Fibroblast of lung (primary cell): Measurements from ENCODE around the gene PANK1. TPM values are rescaled to one million over a fixed set of nuclear protein-coding genes. Genes with fewer than 3 reads are reported as not detected.

Experiments
- DNase-seq, 2 donors: peaks; one replicate each; pipeline versions ENCODE4 v3.0.0 to v3.0.0-alpha.2; 2010; ENCODE audit warnings: low read depth in 2 of 2
- H2AFZ ChIP-seq: 2 replicates; pipeline ENCODE4 v1.5.1; 2012; ENCODE audit warnings: low read length, control low read depth, inconsistent platforms
- H3K27ac ChIP-seq: 2 replicates; pipeline ENCODE4 v1.5.1; 2011; ENCODE audit warnings: low read length, control low read depth; ENCODE audit not compliant: insufficient read depth
- H3K27me3 ChIP-seq: 2 replicates; pipeline ENCODE4 v1.5.1; 2011; ENCODE audit warnings: mild to moderate bottlenecking, low read length; ENCODE audit not compliant: control insufficient read depth, insufficient read depth
- H3K36me3 ChIP-seq: 2 replicates; pipeline ENCODE4 v1.5.1; 2011; ENCODE audit warnings: low read length; ENCODE audit not compliant: control insufficient read depth, insufficient read depth
- H3K4me1 ChIP-seq: 2 replicates; pipeline ENCODE4 v1.5.1; 2011; ENCODE audit warnings: low read length; ENCODE audit not compliant: control insufficient read depth, insufficient read depth; ENCODE audit errors: extremely low read depth
- H3K4me2 ChIP-seq: 2 replicates; pipeline ENCODE4 v1.5.1; 2011; ENCODE audit warnings: low read length, control low read depth; ENCODE audit not compliant: insufficient read depth; ENCODE audit errors: extremely low read depth
- H3K4me3 ChIP-seq, 4 experiments: fragments of 200-600 bp in 1 of 4; sonication (generic) in 1 of 4; replicated peaks in 1 of 4; 2 replicates each; pipeline ENCODE4 v1.5.1; 2011 to 2016; ENCODE audit warnings: low read length in 4 of 4, low read depth in 3 of 4, mild to moderate bottlenecking in 3 of 4, control low read depth in 2 of 4, inconsistent platforms in 1 of 4, mixed read lengths in 1 of 4; ENCODE audit not compliant: insufficient read depth in 1 of 4; ENCODE audit errors: control extremely low read depth in 1 of 4
- H3K79me2 ChIP-seq: 2 replicates; pipeline ENCODE4 v1.5.1; 2012; ENCODE audit warnings: mild to moderate bottlenecking, low read length, inconsistent platforms; ENCODE audit not compliant: control insufficient read depth, insufficient read depth
- H3K9ac ChIP-seq: 2 replicates; pipeline ENCODE4 v1.5.1; 2011; ENCODE audit warnings: mild to moderate bottlenecking, low read length, control low read depth; ENCODE audit not compliant: insufficient read depth
- H3K9me3 ChIP-seq: 2 replicates; pipeline ENCODE4 v1.5.1; 2012; ENCODE audit warnings: low read depth, low read length; ENCODE audit not compliant: control insufficient read depth, insufficient read depth
- H4K20me1 ChIP-seq: 2 replicates; pipeline ENCODE4 v1.5.1; 2011; ENCODE audit warnings: low read length; ENCODE audit not compliant: control insufficient read depth, insufficient read depth; ENCODE audit errors: extremely low read depth
- EZH2 ChIP-seq: IDR thresholded peaks from 2 replicates; pipeline ENCODE4 v1.5.1; 2012; ENCODE audit warnings: low read length, control low read depth, mild to moderate bottlenecking; ENCODE audit errors: missing control alignments
- polyA plus RNA-seq, 2 donors: library from polyadenylated mRNA; depleted of rRNA in 1 of 2; stranded (reverse) in 1 of 2; unstranded in 1 of 2; fragments of >200 nt; gene quantifications; 2 replicates each; pipeline ENCODE4 v1.2.1, GENCODE V29; 2011 to 2012; ENCODE audit warnings: missing spikeins in 1 of 2
- total RNA-seq: library from RNA; depleted of rRNA; stranded (reverse); fragments of >200 nt; gene quantifications from 2 replicates; pipeline ENCODE4 v1.2.1, GENCODE V29; 2014
- TF ChIP-seq, protein P1 (sequence below), 2 donors: IDR thresholded peaks in 1 of 2; conservative IDR thresholded peaks in 1 of 2; 1 replicate in 1 of 2; 2 replicates in 1 of 2; pipeline ENCODE4 v1.5.1; 2011 to 2012; ENCODE audit warnings: low read length in 2 of 2, control low read depth in 1 of 2, inconsistent platforms in 1 of 2, low read depth in 1 of 2, mild to moderate bottlenecking in 1 of 2

The PANK1 gene
- total and polyA plus RNA-seq, 2 donors (not counting 1 experiment from before 2014, with no cell fraction given), result 5.3 to 9.2 TPM

DNA sequence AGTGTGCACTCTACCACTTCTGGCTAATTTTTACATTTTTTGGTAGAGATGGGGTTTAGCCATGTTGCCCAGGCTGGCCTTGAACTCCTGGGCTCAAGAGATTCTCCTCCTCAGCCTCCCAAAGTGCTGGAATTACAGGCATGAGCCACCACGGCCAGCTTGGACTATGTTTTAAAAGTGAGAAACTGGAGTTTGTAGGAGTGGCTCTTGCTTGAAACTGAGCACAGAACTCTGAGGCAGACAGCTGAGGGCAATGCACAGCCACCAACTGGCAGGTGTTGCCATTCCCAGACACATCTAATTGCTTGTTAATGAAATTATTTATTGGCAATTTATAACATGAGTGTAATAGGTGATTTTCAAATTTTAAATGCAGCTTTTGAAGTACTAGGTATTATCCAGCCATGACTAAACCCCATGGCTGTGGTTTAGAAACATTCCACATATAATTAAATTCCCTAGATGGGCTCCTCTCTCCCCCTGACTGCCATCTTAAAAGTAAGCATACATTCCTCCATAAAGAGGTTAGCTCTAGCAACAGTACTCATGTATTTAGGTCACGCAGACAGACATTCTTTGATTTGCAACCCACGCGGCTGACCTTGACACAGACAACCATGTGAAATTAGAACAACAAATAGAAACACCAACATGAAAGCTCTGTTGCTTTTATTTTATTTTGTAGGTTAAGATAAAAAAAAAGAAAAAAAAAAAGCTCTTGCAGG lies 19.8 kb downstream of the PANK1 start:
- Histone ChIP-seq H3K9ac (no peak overlapping the region), H2AFZ (no peak overlapping the region), H3K79me2 (no peaks in the 10 kb centered on the region), H3K4me1 (no peaks in the 10 kb centered on the region), H3K27me3 (no peaks in the 10 kb centered on the region), H3K27ac (no peak overlapping the region), H3K4me2 (no peak overlapping the region), H4K20me1 (no peaks in the 10 kb centered on the region), H3K9me3 (no peaks in the 10 kb centered on the region), H3K4me3 (no peak overlapping the region), H3K36me3 (no peaks in the 10 kb centered on the region)
- DNase-seq, result peak in 1 of 2 donors; percentile 82
- TF ChIP-seq, protein P1, sequence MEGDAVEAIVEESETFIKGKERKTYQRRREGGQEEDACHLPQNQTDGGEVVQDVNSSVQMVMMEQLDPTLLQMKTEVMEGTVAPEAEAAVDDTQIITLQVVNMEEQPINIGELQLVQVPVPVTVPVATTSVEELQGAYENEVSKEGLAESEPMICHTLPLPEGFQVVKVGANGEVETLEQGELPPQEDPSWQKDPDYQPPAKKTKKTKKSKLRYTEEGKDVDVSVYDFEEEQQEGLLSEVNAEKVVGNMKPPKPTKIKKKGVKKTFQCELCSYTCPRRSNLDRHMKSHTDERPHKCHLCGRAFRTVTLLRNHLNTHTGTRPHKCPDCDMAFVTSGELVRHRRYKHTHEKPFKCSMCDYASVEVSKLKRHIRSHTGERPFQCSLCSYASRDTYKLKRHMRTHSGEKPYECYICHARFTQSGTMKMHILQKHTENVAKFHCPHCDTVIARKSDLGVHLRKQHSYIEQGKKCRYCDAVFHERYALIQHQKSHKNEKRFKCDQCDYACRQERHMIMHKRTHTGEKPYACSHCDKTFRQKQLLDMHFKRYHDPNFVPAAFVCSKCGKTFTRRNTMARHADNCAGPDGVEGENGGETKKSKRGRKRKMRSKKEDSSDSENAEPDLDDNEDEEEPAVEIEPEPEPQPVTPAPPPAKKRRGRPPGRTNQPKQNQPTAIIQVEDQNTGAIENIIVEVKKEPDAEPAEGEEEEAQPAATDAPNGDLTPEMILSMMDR (conservative IDR thresholded peaks at IDR 0.05 in 1 of 2, IDR thresholded peaks at IDR 0.05 in 1 of 2; ENCODE audit: low read depth in 1 of 2, low read length in 2 of 2), result no peak
- TF ChIP-seq EZH2, result no peak

DNA sequence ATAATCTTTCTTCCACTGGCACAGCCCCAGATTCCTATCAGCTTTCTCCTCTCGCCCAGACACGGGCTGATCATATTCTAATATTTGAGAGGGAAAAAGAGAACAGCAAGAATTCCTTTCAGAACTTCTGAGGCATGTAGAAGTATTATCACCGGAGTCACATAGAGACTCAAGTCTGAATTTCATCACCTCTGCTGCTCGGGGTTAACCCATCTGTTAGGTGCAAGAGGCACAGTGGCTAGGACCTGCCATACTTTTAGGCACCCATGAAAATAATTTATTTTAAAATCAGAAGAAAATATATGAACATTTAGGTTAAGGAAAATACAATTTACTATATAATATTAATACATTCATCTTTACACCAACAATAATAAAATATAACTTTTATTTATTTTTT lies 21.0 kb downstream of the PANK1 start:
- Histone ChIP-seq H3K4me3 (no peak overlapping the region), H3K9me3 (no peaks in the 10 kb centered on the region)

DNA sequence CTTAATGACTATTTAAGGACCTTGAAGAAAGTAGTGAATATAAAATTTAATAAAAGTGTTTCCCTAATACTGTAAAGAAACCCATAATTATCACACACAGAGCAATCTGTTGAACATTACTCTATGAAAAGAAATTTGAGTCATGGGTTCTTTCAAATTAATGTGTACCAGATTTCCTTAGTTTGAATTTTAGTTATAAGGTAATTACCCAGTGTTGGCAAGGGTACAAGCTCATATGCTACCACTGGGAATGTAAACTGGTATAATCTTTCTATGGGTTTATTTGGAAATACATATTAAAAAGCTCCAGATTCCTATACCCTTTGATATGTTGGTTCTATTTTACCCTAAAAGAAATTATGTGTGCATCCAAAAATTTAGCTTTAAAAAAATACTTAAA lies 22.9 kb downstream of the PANK1 start:
- no peaks in the 10 kb centered on the region for H3K4me1 ChIP-seq
- no peak overlapping the region for H3K4me2 ChIP-seq
- H3K27ac ChIP-seq, result no peak overlapping the region
- no peaks in the 10 kb centered on the region for H3K79me2 ChIP-seq
- H3K36me3 ChIP-seq, result no peaks in the 10 kb centered on the region
- H3K9ac ChIP-seq, result no peak overlapping the region
- no peak for DNase-seq
- H2AFZ ChIP-seq, result no peak overlapping the region
- no peak for TF ChIP-seq EZH2
- TF ChIP-seq, protein P1 (conservative IDR thresholded peaks at IDR 0.05 in 1 of 2, IDR thresholded peaks at IDR 0.05 in 1 of 2; ENCODE audit: low read depth in 1 of 2, low read length in 2 of 2), result no peak
- no peak overlapping the region for H3K4me3 ChIP-seq
- H3K9me3 ChIP-seq, result no peaks in the 10 kb centered on the region
- no peaks in the 10 kb centered on the region for H3K27me3 ChIP-seq
- H4K20me1 ChIP-seq, result no peaks in the 10 kb centered on the region

More for the DNA sequence above, 21.0 kb downstream of the PANK1 start:
- DNase-seq, result no peak
- Histone ChIP-seq H3K4me1 (no peaks in the 10 kb centered on the region), H3K9ac (no peak overlapping the region), H2AFZ (no peak overlapping the region), H3K27me3 (no peaks in the 10 kb centered on the region), H3K79me2 (no peaks in the 10 kb centered on the region), H3K4me2 (no peak overlapping the region), H3K27ac (no peak overlapping the region), H4K20me1 (no peaks in the 10 kb centered on the region), H3K36me3 (no peaks in the 10 kb centered on the region)
- TF ChIP-seq EZH2, result no peak
- TF ChIP-seq, protein P1 (conservative IDR thresholded peaks at IDR 0.05 in 1 of 2, IDR thresholded peaks at IDR 0.05 in 1 of 2; ENCODE audit: low read depth in 1 of 2, low read length in 2 of 2), result no peak
